ENCODE measurements around the gene WDFY2. TPM values are rescaled to one million over a fixed set of nuclear protein-coding genes. Genes with fewer than 3 reads are reported as not detected.

Gene WDFY2
- total RNA-seq, 3 donors from 2014 or later = 3.4 to 9.6 (median 6.6) TPM

DNA sequence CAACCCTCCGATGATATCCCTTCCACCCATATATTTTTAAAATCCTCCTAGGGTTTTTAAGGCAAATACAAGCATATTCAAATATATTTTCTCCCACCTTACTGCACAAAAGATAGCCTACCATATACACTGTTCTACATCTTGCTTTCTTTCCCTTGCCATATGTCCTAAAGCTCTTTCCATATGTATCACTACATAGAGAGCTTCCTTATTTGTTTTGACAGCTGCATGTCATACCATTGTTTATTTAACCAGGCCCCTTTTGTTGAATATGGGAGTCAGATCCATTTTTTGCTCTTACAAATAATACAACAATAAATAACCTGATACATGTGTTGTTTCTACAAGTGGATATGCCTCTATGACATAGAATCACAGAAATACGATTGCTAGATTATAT lies 32.8 kb upstream of the WDFY2 start:
- TF ChIP-seq CTCF (IDR thresholded peaks at IDR 0.05) = no peak
- H3K4me1 ChIP-seq (ENCODE audit: low read depth) = no peaks in the 10 kb centered on the region
- H3K9me3 ChIP-seq = no peaks in the 10 kb centered on the region
- ATAC-seq (no peak), DNase-seq (no peak)
- intact Hi-C loops (cut with DNase I, micrococcal nuclease) = no loop called here
- no peak overlapping the region for H3K4me3 ChIP-seq
- H3K36me3 ChIP-seq (ENCODE audit: low read depth) = no peaks in the 10 kb centered on the region

DNA sequence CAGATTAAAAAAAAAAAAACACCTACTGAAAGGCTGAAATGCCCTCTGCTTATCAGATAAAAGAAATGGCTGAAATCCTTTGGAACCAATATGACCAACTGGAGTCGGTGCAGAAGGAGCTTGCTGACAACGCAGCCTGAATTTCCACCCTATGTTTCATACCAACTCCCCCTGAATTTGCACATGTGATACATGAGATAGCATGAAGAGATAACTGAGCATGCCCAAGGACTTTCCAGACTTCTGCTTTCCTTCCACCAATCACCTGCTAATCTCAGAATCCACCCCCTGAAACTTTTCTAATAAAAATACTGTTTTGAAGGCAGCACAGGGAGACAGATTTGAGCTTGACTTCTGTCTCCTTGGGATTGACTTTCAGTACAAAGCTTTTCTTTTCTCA lies 32.2 kb upstream of the WDFY2 start:
- ATAC-seq = no peak
- Histone ChIP-seq H3K4me1 (ENCODE audit: low read depth) (no peaks in the 10 kb centered on the region), H3K9me3 (no peaks in the 10 kb centered on the region), H3K36me3 (ENCODE audit: low read depth) (no peaks in the 10 kb centered on the region), H3K4me3 (no peak overlapping the region)
- intact Hi-C loops (cut with DNase I, micrococcal nuclease) = no loop called here
- DNase-seq = no peak
- no peak for TF ChIP-seq CTCF (IDR thresholded peaks at IDR 0.05)

DNA sequence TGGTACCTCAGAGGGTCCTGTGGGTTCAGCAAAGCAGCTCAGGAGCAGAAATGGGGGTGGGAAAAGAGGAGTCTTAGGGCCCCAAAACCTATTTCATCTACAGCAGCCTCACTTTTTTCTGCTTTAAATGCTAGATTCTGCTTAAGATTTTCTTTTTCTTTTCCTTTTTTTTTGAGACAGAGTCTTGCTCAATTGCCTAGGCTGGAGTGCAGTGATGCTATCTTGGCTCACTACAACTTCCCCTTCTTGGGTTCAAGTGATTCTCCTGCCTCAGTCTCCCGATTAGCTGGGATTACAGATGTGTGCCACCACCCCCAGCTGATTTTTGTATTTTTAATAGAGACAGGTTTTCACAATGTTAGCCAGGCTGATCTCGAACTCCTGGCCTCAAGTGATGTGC lies 30.7 kb upstream of the WDFY2 start:
- Histone ChIP-seq H3K36me3 (ENCODE audit: low read depth) (no peaks in the 10 kb centered on the region), H3K4me3 (no peak overlapping the region), H3K4me1 (ENCODE audit: low read depth) (no peaks in the 10 kb centered on the region), H3K9me3 (no peaks in the 10 kb centered on the region)
- no peak for TF ChIP-seq CTCF (IDR thresholded peaks at IDR 0.05)
- DNase-seq = no peak
- ATAC-seq = no peak
- intact Hi-C loops (cut with DNase I, micrococcal nuclease) = no loop called here

DNA sequence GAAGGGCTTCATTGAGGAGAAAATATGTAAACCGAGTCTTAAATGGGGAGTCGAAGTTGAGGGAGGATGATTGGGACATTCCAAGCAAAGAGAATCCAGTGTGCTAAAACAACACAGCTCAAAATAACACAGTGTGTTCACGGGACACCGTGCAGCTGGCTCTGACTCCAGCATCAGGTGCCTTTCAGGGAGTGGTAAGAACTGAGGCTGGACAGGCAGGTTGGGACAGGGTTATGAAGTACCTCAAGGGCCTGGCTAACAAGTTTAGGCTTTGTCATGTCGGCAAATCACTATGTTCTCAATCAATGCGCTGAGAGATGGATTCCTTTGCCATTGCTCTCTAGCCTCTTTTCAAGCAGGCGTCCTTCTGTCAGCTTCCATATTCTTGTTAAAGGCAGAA lies 27.5 kb upstream of the WDFY2 start:
- no peaks in the 10 kb centered on the region for H3K4me1 ChIP-seq (ENCODE audit: low read depth)
- H3K9me3 ChIP-seq = no peaks in the 10 kb centered on the region
- intact Hi-C loops (cut with DNase I, micrococcal nuclease) = no loop called here
- TF ChIP-seq CTCF (IDR thresholded peaks at IDR 0.05) = no peak
- DNase-seq (no peak), ATAC-seq (no peak)
- no peak overlapping the region for H3K4me3 ChIP-seq
- H3K36me3 ChIP-seq (ENCODE audit: low read depth) = no peaks in the 10 kb centered on the region

DNA sequence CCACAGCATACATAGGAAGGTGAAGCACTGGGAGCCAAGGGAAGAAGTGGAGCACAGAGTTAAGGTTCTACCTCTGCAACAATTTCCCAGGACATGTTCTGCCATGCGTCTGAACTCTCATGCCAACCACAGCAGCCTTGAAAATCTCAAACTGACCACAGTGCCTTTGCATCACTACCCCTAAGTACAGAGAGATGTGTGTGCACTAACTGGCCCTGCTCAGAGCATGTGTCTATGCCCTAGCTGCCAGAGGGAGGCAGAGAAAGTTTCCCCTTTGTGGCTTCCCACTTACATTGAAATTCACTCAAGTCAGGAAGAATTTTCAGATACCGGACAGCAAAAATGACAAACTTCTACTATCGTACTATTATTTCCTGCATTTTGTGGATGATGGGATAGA lies 26.8 kb upstream of the WDFY2 start:
- H3K4me3 ChIP-seq = no peak overlapping the region
- ATAC-seq (no peak), DNase-seq (no peak)
- H3K9me3 ChIP-seq = no peaks in the 10 kb centered on the region
- TF ChIP-seq CTCF (IDR thresholded peaks at IDR 0.05) = no peak
- intact Hi-C loops (cut with DNase I, micrococcal nuclease) = no loop called here
- no peaks in the 10 kb centered on the region for H3K36me3 ChIP-seq (ENCODE audit: low read depth)
- no peaks in the 10 kb centered on the region for H3K4me1 ChIP-seq (ENCODE audit: low read depth)

GRCh38 chr13:51557875-51558612 lies 26.2 kb upstream of the WDFY2 start:
- H3K9me3 ChIP-seq = no peaks in the 10 kb centered on the region
- peak; percentile 21 for ATAC-seq
- DNase-seq = no peak
- H3K4me3 ChIP-seq = no peak overlapping the region
- no peak for TF ChIP-seq CTCF (IDR thresholded peaks at IDR 0.05)
- no peaks in the 10 kb centered on the region for H3K4me1 ChIP-seq (ENCODE audit: low read depth)
- intact Hi-C loops (cut with DNase I, micrococcal nuclease) = no loop called here
- H3K36me3 ChIP-seq (ENCODE audit: low read depth) = no peaks in the 10 kb centered on the region
